Mesendoderm (in vitro differentiated cells): ENCODE measurements around the gene SPRR2D.
A peak's percentile ranks its signal among the peaks of the same experiment; 100 is the strongest.

ENCODE experiments used
- DNase-seq: peaks from one replicate; pipeline ENCODE4 v3.0.0; 2013
- H2AK5ac ChIP-seq: 2 replicates; pipeline ENCODE4 v1.6.1; 2013; ENCODE audit warnings: low read length, inconsistent platforms
- H2BK120ac ChIP-seq: 2 replicates; pipeline ENCODE4 v1.6.1; 2013; ENCODE audit warnings: low read depth, mild to moderate bottlenecking, low read length, moderate library complexity, mixed read lengths
- H2BK15ac ChIP-seq: replicated peaks from 2 replicates; pipeline ENCODE4 v1.6.1; 2013; ENCODE audit warnings: low read depth, mild to moderate bottlenecking, moderate library complexity
- H2BK5ac ChIP-seq: 2 replicates; pipeline ENCODE4 v1.6.1; 2013; ENCODE audit warnings: low read length, inconsistent platforms
- H3K18ac ChIP-seq: 2 replicates; pipeline ENCODE4 v1.6.1; 2013; ENCODE audit warnings: mild to moderate bottlenecking, low read length, mixed read lengths
- H3K23ac ChIP-seq: one replicate; pipeline ENCODE4 v1.6.1; 2013; ENCODE audit warnings: low read length
- H3K27ac ChIP-seq: 2 replicates; pipeline ENCODE4 v1.5.1; 2013; ENCODE audit warnings: low read depth, mild to moderate bottlenecking, inconsistent platforms, low read length, moderate library complexity
- H3K27me3 ChIP-seq: 2 replicates; pipeline ENCODE4 v1.6.1; 2013; ENCODE audit warnings: low read length, control low read depth, mild to moderate bottlenecking, inconsistent platforms; ENCODE audit not compliant: insufficient read depth, poor library complexity
- H3K36me3 ChIP-seq: 2 replicates; pipeline ENCODE4 v1.6.1; 2013; ENCODE audit warnings: low read length, inconsistent platforms; ENCODE audit not compliant: control insufficient read depth, insufficient read depth
- H3K4ac ChIP-seq: one replicate; pipeline ENCODE4 v1.6.1; 2013; ENCODE audit warnings: low read depth, mild to moderate bottlenecking, low read length, moderate library complexity
- H3K4me1 ChIP-seq: 2 replicates; pipeline ENCODE4 v1.6.1; 2013; ENCODE audit warnings: low read depth, low read length, inconsistent platforms; ENCODE audit not compliant: control insufficient read depth
- H3K4me2 ChIP-seq: 2 replicates; pipeline ENCODE4 v1.6.1; 2013; ENCODE audit warnings: low read length
- H3K4me3 ChIP-seq: 2 replicates; pipeline ENCODE4 v1.5.1; 2013; ENCODE audit warnings: mild to moderate bottlenecking, low read length
- H3K56ac ChIP-seq: one replicate; pipeline ENCODE4 v1.6.1; 2013; ENCODE audit warnings: low read length
- H3K79me1 ChIP-seq: 2 replicates; pipeline ENCODE4 v1.6.1; 2013; ENCODE audit warnings: low read length, inconsistent platforms
- H3K79me2 ChIP-seq: 2 replicates; pipeline ENCODE4 v1.6.1; 2013; ENCODE audit warnings: mild to moderate bottlenecking, low read length; ENCODE audit not compliant: control insufficient read depth, insufficient read depth
- H3K9ac ChIP-seq: 2 replicates; pipeline ENCODE4 v1.6.1; 2013; ENCODE audit warnings: low read length, inconsistent platforms
- H4K5ac ChIP-seq: one replicate; pipeline ENCODE4 v1.6.1; 2013; ENCODE audit warnings: low read length
- H4K8ac ChIP-seq: one replicate; pipeline ENCODE4 v1.6.1; 2013; ENCODE audit warnings: low read depth, mild to moderate bottlenecking, control low read depth, low read length, moderate library complexity
- WGBS: extraction: QIAGEN DNeasy Blood & Tissue Kit; methylation state at CpG from one replicate; pipeline ENCODE4 v1.1.7; 2013; ENCODE audit warnings: low lambda C conversion rate, missing lambda C conversion rate; ENCODE audit not compliant: insufficient coverage; ENCODE audit errors: extremely low coverage; 5-methylcytosine and 5-hydroxymethylcytosine counted together

Gene SPRR2D

GRCh38 chr1:153049211-153049610, 8.3 kb upstream of the SPRR2D start:
- Histone ChIP-seq H3K27ac (no peak overlapping the region), H3K4ac (no peak overlapping the region)
- no CpG with 5 or more reads among the region's 2 CpGs for WGBS

GRCh38 chr1:153035211-153035610, 5.7 kb downstream of the SPRR2D start:
- Histone ChIP-seq H3K9ac (no peak overlapping the region), H3K4me3 (no peak overlapping the region), H3K36me3 (no peaks in the 10 kb centered on the region), H3K18ac (no peak overlapping the region), H2BK5ac (no peak overlapping the region), H3K27ac (no peak overlapping the region), H3K23ac (no peak overlapping the region), H3K79me2 (no peaks in the 10 kb centered on the region), H4K8ac (no peak overlapping the region), H3K4ac (no peak overlapping the region), H2BK15ac (no peak overlapping the region), H3K56ac (no peak overlapping the region), H3K79me1 (no peaks in the 10 kb centered on the region), H3K27me3 (no peaks in the 10 kb centered on the region), H2AK5ac (no peak overlapping the region), H2BK120ac (no peak overlapping the region), H3K4me2 (no peak overlapping the region), H3K4me1 (no peaks in the 10 kb centered on the region), H4K5ac (no peak overlapping the region)
- DNase-seq: no peak
- no CpG with 5 or more reads among the region's 1 CpG for WGBS

More at GRCh38 chr1:153049211-153049610, 8.3 kb upstream of the SPRR2D start:
- DNase-seq: no peak
- Histone ChIP-seq H2BK15ac (no peak overlapping the region), H3K79me1 (no peaks in the 10 kb centered on the region), H4K8ac (no peak overlapping the region), H2BK5ac (no peak overlapping the region), H2AK5ac (no peak overlapping the region), H3K4me1 (no peaks in the 10 kb centered on the region), H3K27me3 (no peaks in the 10 kb centered on the region), H3K79me2 (no peaks in the 10 kb centered on the region), H3K36me3 (no peaks in the 10 kb centered on the region), H3K9ac (no peak overlapping the region), H3K4me3 (no peak overlapping the region), H3K56ac (no peak overlapping the region), H3K4me2 (no peak overlapping the region), H4K5ac (no peak overlapping the region), H3K18ac (no peak overlapping the region), H2BK120ac (no peak overlapping the region), H3K23ac (no peak overlapping the region)

- Histone ChIP-seq H3K4me2 (no peak overlapping the region), H2AK5ac (no peak overlapping the region), H3K23ac (no peak overlapping the region), H2BK15ac (no peak overlapping the region), H3K79me2 (no peaks in the 10 kb centered on the region), H3K4me1 (no peaks in the 10 kb centered on the region), H3K36me3 (no peaks in the 10 kb centered on the region), H3K4ac (no peak overlapping the region), H3K4me3 (no peak overlapping the region), H4K5ac (no peak overlapping the region), H2BK120ac (no peak overlapping the region), H3K9ac (no peak overlapping the region), H2BK5ac (no peak overlapping the region), H3K56ac (no peak overlapping the region), H3K18ac (no peak overlapping the region), H3K27ac (no peak overlapping the region), H4K8ac (no peak overlapping the region), H3K79me1 (no peaks in the 10 kb centered on the region), H3K27me3 (no peaks in the 10 kb centered on the region)
- DNase-seq: peak; percentile 91
- no CpG with 5 or more reads among the region's 3 CpGs for WGBS
Measured at GRCh38 chr1:153032677-153033308, 8.1 kb downstream of the SPRR2D start.

- Histone ChIP-seq H3K4ac (no peak overlapping the region), H3K36me3 (no peaks in the 10 kb centered on the region), H2BK120ac (no peak overlapping the region), H3K4me2 (no peak overlapping the region), H3K18ac (no peak overlapping the region), H4K5ac (no peak overlapping the region), H3K4me3 (no peak overlapping the region), H2BK5ac (no peak overlapping the region), H3K9ac (no peak overlapping the region), H3K27me3 (no peaks in the 10 kb centered on the region), H4K8ac (no peak overlapping the region), H3K56ac (no peak overlapping the region), H3K4me1 (no peaks in the 10 kb centered on the region), H3K27ac (no peak overlapping the region), H2AK5ac (no peak overlapping the region), H3K79me1 (no peaks in the 10 kb centered on the region), H3K79me2 (no peaks in the 10 kb centered on the region), H3K23ac (no peak overlapping the region), H2BK15ac (no peak overlapping the region)
- no peak for DNase-seq
Measured at GRCh38 chr1:153032073-153032472, 8.8 kb downstream of the SPRR2D start.

- no peak within 1 kb of the TSS for H3K4ac ChIP-seq
- no peak within 1 kb of the TSS for H3K4me3 ChIP-seq
- no peak within 1 kb of the TSS for H3K23ac ChIP-seq
- no peak within 1 kb of the TSS for H3K9ac ChIP-seq
- no peaks in the 10 kb centered on the region for H3K79me1 ChIP-seq
- no peaks in the 10 kb centered on the region for H3K4me1 ChIP-seq
- H3K4me2 ChIP-seq: no peak within 1 kb of the TSS
- no peak within 1 kb of the TSS for H2BK5ac ChIP-seq
- H2BK15ac ChIP-seq: no peak within 1 kb of the TSS
- no peak within 1 kb of the TSS for H4K8ac ChIP-seq
- no peaks in the 10 kb centered on the region for H3K36me3 ChIP-seq
- H3K56ac ChIP-seq: no peak within 1 kb of the TSS
- DNase-seq: no peak
- no peak within 1 kb of the TSS for H2AK5ac ChIP-seq
- H3K27ac ChIP-seq: no peak within 1 kb of the TSS
- no peaks in the 10 kb centered on the region for H3K27me3 ChIP-seq
- H2BK120ac ChIP-seq: no peak within 1 kb of the TSS
- H3K18ac ChIP-seq: no peak within 1 kb of the TSS
- no peak within 1 kb of the TSS for H4K5ac ChIP-seq
- H3K79me2 ChIP-seq: no peaks in the 10 kb centered on the region
Measured at GRCh38 chr1:153030895-153031294, 10.0 kb downstream of the SPRR2D start, which contains the start of gene SPRR1B. SPRR1B (plus strand) TSS chr1:153031203; CDS start chr1:153032346, 1,143 bp downstream.

- no peaks in the 10 kb centered on the region for H3K79me1 ChIP-seq
- H2BK5ac ChIP-seq: no peak overlapping the region
- no peaks in the 10 kb centered on the region for H3K27me3 ChIP-seq
- no peak overlapping the region for H3K4me3 ChIP-seq
- no peak overlapping the region for H3K4me2 ChIP-seq
- H3K4ac ChIP-seq: no peak overlapping the region
- no peak overlapping the region for H2AK5ac ChIP-seq
- no peaks in the 10 kb centered on the region for H3K79me2 ChIP-seq
- no peaks in the 10 kb centered on the region for H3K36me3 ChIP-seq
- H3K4me1 ChIP-seq: no peaks in the 10 kb centered on the region
- no CpG with 5 or more reads among the region's 1 CpG for WGBS
- H3K18ac ChIP-seq: no peak overlapping the region
- DNase-seq: no peak
- no peak overlapping the region for H3K23ac ChIP-seq
- H3K27ac ChIP-seq: no peak overlapping the region
- no peak overlapping the region for H4K8ac ChIP-seq
- no peak overlapping the region for H4K5ac ChIP-seq
- no peak overlapping the region for H3K56ac ChIP-seq
- H3K9ac ChIP-seq: no peak overlapping the region
- no peak overlapping the region for H2BK120ac ChIP-seq
- H2BK15ac ChIP-seq: no peak overlapping the region
Measured at GRCh38 chr1:153028766-153029165, 12.2 kb downstream of the SPRR2D start.
